AG08395 (cell line): Measurements from ENCODE around the gene FXYD1.
A peak's percentile ranks its signal among the peaks of the same experiment; 100 is the strongest.
"Not testable (repeated sequence)": the region's sequence is repeated elsewhere in the genome, so short reads cannot be mapped to it uniquely, and the experiment has no call there.

Experiments used
- DNase-seq: peaks from one replicate; pipeline ENCODE4 v3.0.0; 2012; ENCODE audit warnings: mixed read lengths, low spot score

FXYD1 gene

DNA sequence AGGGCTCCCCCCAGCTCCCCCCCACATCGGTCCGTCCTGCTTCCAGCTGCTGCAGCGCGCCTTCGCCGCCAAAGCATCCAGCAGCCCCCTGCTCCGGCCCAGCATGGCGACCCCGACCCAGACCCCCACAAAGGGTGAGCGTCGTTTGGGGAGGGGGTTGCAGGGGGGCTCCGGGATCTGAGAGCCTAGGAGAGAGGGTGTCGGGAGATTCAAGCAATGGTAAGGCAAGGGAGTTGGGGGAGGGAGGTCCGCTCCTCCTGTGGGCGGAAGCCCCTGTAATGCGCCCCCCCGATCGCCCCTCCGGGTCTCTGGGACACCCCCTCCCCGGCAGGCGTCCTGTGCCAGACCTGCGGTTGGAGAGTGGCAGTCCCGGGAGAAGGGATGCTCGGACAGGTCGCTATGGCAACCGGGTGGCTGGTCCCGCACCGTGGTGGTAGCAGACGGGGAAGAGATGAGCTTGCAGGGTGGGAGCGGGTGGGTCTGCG is 4.6 kb downstream of the FXYD1 start, which contains the start of gene FXYD7:
Gene FXYD7, plus strand, starts transcription at position 25 of the 485 bp plus-strand sequence. Its CDS starts 79 bp downstream, at position 104.
- DNase-seq, result no peak

DNA sequence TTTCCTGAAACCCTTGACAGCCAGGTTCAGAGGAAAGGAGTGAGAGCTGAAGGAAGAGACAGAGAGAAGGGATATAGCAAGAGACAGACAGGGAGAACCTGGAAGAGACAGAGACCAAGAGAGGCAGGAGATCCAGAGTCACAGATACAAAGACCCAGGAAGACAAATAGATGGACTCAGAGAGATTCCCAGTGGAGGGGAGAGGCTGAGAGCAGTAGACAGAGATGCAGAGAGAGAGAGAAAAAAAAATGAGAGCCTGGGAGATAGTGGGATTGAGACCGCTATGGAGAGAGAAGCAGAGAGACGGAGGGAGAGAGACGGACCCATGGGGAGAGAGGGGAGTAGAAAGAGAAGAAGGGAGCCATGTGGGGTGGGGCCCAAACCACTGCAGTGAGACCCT is 5.2 kb downstream of the FXYD1 start:
- DNase-seq, result no peak

- DNase-seq, result no peak
Measured at GRCh38 chr19:35144259-35144599, 5.6 kb downstream of the FXYD1 start.

DNA sequence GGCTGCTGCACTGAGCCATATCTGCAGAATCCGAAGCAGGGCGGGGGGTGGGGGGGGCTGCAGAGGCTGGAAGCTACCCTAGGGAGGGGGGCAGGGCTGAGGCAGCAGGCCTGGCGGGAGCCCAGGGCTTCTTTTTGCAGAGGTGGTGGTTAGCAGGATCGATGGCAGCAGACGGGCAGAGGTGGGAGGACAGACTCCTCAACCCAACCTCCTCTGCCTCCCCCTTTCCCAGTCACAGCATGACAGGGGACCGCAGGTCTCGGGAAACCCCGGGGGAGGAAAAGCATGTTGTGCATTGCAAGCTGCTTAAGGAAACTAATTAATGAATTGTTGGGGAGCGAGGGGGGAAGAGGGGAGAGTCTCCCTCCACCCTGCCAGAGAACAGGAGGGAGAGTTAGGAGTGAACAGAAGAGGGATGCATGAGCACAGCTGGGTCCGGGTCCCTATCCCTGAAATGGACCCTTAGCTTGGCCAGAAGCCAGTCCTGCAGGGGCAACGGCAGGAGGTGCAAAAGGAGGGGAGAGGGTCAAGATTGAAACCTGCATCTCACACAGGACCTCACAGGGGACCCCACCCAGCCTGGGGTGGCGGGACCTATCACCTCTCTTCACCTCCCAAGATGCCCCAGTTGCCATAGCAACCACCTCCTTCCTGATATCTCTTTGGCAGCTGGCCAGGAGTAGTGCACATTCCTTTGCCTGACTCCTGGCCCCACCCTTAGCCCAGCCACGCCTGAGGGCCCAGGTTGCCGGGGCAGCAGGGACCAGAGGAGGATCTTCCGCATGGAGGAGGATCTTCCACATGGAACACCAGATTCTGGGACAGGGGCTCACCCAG is 6.2 kb downstream of the FXYD1 start:
- DNase-seq, result no peak

DNA sequence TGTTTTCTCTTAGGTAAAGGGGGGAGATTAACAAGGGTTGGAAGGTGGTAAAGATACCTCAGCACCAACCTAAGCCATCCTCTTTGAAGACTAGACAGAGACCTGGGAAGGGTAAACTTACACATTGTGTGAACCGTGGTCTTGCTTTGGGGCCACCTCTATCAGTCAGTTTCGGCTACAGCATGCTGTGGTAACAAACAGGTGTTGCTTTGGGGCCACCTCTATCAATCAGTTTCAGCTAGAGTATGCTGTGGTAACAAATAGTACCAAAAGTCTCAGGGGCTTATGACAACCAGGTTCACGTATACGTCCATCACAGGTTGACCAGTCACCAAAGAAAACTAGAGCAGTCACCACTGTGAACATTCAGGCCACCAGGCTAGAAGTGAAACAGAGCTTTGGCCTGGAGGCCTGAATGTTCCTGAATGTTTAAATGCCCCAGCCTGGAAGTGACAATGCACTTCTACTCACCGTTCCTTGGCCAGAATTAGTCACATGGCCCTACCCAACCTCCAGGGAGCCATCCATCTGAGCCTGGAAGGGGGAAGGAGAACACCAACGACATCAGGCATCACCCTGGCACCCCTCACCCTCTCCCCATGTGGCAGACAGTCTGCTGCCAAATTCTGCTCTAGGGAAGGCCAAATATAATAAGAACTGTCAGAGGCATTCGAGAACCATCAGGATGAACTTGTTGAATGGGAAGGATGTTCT is 8.3 kb downstream of the FXYD1 start:
- no peak for DNase-seq

- DNase-seq, result no peak
Measured at GRCh38 chr19:35149463-35149862, 10.8 kb downstream of the FXYD1 start.

- DNase-seq, result no peak
Measured at GRCh38 chr19:35150445-35150844, 11.8 kb downstream of the FXYD1 start.

GRCh38 chr19:35151273-35152065 is 12.8 kb downstream of the FXYD1 start:
- no peak for DNase-seq

- not testable (repeated sequence) for DNase-seq
Measured at GRCh38 chr19:35153129-35153522, 14.5 kb downstream of the FXYD1 start.

- peak; percentile 60 for DNase-seq
Measured at GRCh38 chr19:35153701-35154524, 15.3 kb downstream of the FXYD1 start.

GRCh38 chr19:35154525-35155406 is 16.1 kb downstream of the FXYD1 start, which contains the start of gene FXYD5:
FXYD5 (plus strand) TSS chr19:35154735; CDS start chr19:35155551, 816 bp downstream.
- DNase-seq, result peak; percentile 88

- DNase-seq, result no peak
Measured at GRCh38 chr19:35155441-35155840, 16.8 kb downstream of the FXYD1 start.

DNA sequence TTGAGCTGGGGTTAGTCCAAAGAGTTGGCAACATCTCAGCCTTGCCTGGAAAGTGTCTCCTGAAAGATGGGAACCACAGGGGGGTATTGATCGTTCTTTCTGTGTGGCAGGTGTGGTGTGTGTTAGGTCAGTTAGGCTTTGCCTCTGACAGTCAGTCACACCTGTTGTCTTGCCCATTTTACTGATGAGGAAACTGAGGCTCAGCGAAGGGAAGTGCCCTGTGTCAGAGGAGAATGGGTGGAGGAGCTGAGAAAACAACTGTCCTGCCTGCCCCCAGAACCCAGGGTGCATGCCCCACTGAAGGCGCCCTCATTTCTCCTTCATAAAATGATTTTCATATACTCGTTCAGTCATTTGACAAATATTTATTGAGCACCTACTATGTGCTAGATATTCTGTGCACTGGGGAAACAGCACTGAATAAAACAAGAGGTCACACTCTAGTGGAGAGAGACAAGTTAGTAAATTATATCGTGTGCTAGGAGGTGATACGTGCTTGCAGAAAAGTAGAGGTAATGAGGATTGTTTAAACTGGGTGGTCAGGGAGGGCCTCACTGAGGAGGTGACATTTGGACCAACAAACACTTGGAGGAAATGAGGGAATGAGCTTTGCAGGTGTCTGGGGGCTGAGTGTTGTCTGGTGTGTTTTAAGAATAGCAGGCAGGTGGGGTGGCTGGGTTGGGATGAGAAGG is 17.5 kb downstream of the FXYD1 start:
- DNase-seq, result no peak

DNA sequence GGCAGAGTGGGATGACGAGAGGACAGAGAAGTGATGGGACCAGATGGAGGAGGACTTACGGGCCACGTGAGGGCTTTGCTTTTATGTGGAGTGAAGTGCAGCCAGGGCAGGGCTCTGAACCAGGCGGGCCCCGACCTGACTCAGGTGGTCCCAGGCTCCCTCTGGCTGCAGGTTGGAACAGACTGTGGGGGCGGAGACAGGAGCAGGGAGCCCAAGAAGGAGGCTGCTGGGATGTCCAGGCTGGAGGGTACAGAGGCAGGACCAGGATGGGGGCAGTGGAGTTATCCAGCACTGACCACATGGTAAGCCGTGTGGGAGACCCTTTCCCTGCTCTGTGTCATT is 18.0 kb downstream of the FXYD1 start:
- DNase-seq, result no peak

DNA sequence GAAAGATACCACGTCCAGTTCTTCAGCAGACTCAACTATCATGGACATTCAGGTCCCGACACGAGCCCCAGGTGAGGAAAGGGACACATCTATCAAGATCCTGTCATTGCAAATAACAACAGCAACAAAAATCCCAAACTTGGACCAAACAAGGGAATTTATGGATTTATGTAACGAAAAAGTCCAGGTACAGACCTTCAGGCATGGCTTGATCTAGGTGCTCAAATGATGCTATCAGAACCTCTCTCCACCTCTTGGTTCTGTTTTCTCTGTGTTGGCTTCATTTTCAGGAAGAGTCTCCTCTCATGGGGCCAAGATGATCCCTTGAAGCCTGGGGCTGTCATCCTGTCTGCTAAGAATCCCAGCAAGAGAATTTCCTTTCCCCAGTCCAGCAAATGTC is 18.8 kb downstream of the FXYD1 start:
- no peak for DNase-seq

DNA sequence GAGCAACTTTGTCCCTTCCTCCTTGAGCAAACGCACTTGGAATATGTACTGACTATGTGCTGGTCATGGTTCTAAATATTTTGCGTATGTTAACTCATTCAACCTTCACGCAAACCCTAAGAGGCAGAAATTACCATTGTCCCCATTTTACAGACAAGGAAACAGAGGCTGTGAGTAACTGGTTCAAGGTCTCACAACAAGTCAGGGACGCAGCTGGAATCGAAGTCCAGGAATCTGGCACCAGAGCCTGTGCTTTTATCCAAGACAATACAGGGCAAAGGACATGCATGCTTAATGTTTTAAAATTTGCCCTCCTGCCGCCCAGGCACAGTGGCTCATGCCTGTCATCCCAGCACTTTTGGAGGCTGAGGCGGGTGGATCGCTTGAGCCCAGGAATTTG is 21.0 kb downstream of the FXYD1 start:
- no peak for DNase-seq

DNA sequence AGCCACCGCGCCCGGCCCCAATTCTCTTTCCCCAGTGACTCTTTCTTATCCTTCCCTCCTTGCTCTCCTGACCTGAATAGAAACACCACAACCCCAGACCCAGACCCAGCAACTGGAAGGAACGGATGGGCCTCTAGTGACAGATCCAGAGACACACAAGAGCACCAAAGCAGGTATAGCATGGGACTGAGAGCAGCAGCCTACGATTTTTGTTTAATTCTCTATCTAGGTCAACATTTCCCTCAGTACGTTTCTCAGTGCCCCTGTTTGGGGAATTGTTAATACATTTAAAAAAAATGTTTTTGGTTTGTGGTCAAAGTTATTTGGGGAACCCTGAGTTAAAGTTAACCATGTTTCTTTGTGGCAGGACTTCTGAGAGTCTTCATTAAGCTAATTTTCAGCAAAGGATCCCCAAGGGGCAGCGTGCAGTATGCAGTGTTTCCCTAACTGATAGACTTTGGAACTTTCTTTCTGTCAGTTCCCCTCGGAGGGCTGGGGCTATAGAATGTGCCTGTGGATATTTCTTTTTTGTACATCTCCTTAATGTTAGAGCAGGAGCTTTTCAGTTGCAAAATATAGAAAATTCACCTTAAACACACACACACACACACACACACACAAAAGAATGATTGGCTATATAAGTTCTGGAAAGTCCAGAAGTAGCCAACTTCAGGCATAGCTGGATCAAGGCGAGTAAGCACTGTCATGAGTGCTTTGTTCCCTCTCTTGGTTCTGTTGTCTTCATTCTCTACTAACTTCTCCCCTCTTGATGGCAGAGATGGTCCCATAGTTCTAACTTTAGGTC is 22.2 kb downstream of the FXYD1 start:
- no peak for DNase-seq

GRCh38 chr19:35161434-35161743 is 22.8 kb downstream of the FXYD1 start:
- no peak for DNase-seq
